ENCODE measurements around the gene SEPHS1.
"Not testable (repeated sequence)": the region's sequence is repeated elsewhere in the genome, so short reads cannot be mapped to it uniquely, and the experiment has no call there.

Gene SEPHS1, protein sequence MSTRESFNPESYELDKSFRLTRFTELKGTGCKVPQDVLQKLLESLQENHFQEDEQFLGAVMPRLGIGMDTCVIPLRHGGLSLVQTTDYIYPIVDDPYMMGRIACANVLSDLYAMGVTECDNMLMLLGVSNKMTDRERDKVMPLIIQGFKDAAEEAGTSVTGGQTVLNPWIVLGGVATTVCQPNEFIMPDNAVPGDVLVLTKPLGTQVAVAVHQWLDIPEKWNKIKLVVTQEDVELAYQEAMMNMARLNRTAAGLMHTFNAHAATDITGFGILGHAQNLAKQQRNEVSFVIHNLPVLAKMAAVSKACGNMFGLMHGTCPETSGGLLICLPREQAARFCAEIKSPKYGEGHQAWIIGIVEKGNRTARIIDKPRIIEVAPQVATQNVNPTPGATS
- 48.2 to 49.8 reads per million in 2 donors for total RNA-seq

DNA sequence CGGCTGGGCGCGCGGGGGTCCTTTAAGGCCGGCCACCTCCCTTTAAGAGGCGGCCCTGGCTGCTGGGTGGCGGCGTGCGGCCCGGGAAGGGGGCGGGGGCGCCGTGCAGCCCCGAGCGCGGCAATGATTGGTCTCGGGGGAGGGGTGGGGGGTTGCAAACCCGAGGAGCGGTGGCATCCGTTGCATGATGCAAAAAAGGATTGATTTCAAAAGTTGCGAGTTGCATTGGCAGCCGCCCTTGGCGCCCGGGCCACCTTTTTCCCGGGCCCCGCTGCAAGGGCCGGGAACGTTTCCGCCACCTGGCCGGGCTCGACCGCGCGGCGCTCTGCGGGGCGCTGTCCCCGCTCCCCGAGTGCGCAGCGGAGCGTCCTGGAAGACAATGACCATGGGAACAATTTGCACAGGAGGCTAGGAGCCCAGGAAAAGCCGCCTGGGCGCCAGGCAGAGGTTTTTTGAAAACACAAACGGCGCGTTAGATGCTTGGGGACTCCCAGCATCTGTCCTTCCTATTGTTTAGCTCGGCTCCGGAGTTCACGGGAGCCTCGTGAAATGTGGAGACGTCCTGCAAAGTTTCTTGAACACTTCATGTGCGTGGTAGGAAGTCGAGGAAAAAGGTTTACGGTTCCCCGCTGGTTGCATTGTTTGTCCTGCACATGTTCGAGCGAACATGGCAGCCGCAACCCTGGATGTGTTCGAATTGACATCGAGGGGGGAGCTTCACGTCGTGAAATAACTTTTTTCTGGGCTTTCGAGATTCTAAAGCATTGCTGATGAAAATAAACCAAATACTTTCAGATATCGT is at the start of gene SEPHS1:
Gene SEPHS1, minus strand, starts transcription at position 78 of the 802 bp plus-strand sequence. CDS start 3,343 bp downstream, outside the sequence.
- DNase-seq: peak; percentile 66

DNA sequence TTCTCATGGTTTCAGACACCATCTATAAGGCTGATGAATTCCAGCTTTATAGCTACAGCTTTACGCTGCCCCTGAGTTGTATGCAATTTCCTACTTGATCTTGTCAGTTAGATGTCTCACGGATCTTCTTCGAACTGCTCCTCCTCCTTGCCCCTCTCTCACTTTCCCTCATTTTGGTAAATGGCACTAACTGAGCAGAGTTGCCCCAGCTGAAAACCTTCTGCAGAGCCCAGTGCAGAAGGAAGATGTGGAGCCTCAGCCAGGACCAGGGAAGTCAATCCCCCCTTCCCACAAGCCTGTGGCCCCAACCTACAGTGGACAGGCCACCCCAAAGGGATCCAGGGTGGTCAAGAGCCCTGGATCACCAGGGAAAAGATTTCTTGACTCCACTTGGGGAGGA is 49.0 kb upstream of the SEPHS1 start:
- DNase-seq: no peak

DNA sequence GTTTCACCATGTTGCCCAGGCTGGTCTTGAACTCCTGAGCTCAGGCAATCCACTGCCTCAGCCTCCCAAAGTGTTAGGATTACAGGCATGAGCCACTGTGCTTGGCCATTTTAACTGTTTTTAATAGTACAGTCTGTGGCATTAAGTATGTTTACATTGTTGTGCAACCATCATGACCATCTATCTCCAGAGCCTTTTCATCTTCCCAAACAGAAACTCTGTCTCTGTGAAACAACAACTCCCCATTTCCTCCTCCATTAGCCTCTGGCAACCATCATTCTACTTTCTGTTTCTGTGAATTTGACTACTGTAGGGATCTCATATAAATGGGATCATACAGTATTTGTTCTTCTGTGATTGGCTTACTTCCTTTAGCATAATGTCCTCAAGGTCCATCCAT is 48.3 kb upstream of the SEPHS1 start:
- DNase-seq: no peak

DNA sequence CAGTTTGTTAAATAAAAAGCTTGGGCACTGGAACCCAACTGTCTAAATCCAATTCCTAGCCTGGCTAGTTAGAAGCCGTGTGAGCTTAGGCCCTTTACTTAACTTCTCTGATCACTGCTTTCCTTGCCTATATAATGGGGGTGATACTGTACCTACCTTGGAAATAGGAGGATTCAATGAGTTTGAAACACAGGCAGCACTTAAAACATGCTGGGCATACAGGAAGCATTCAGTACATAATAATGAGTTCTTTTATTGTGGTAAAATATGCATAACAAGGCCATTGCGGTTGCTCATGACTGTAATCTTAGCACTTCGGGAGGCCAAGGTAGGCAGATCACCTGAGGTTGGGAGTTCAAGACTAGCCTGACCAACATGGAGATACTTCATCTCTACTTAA is 47.4 kb upstream of the SEPHS1 start:
- DNase-seq: no peak

DNA sequence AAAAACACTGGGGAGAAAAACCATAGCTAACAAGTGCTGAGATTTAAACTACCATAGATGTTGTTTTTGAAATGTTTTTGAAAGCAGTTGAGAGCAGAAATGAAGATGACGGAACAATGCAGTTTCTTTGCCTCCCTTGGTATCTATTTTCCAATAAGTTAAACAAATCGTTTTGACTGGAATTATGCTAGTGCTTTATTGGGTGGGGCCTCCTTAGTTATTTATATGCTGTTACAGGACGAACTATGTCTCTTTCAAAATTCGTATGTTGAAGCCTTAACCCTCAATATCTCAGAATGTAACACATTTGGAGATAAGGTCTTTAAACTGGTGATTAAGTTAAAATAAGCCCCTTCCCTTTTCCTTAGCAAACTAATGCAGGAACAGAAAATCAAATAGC is 45.5 kb upstream of the SEPHS1 start:
- no peak for DNase-seq

DNA sequence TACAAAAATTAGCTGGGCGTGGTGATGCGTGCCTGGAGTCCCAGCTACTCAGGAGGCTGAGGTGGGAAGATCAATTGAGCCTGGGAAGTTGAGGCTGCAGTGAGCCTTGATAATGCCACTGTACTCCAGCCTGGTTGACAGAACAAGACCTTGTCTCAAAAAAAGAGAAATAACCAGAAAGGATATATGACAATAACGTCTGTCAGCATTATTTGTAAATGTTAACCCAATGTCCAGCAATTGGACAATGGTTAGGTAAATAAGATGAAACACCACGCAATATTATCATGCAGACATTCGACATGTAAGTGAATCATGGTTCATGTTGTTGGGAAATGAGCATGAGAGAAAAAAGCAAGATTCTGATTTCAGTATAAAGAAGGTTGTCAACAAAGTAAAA is 44.6 kb upstream of the SEPHS1 start:
- no peak for DNase-seq

DNA sequence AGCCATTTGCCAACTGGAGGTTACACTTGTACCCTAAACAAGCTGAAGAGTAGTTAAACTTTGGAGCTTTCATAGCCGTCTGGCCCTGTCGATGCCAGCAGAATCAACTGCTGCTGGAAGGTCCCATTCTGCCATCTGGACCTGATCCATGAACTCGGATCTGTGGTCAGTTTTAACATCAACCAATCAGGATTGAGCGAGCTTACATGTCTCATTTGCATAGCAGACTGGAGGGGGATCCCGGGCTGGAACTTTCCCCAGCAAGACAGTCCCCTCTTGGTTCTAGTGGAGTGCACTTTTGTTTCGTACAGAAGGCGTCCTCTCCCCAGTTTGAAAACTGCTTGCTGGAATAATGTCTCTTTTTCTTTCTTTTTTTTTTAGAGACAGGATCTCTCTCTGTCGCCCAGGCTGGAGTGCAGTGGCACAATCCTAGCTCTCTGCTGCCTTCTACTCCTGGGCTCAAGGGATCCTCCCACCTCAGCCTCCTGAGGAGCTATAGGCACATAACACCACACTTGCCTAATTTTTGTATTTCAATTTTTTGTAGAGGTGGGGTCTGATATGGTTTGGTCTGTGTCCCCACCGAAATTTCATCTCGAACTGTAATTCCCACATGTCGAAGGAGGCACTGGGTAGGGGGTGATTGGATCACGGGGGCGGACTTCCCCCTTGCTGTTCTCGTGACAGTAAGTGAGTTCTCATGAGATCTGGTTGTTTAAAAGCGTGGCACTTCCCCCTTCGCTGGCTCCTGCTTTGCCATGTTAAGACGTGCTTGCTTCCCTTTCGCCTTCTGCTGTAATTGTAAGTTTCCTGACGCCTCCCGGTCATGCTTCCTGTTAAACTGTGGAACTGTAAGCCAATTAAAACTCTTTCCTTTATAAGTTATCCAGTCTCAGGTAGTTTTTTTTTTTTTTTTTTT is 42.8 kb upstream of the SEPHS1 start:
- no peak for DNase-seq

DNA sequence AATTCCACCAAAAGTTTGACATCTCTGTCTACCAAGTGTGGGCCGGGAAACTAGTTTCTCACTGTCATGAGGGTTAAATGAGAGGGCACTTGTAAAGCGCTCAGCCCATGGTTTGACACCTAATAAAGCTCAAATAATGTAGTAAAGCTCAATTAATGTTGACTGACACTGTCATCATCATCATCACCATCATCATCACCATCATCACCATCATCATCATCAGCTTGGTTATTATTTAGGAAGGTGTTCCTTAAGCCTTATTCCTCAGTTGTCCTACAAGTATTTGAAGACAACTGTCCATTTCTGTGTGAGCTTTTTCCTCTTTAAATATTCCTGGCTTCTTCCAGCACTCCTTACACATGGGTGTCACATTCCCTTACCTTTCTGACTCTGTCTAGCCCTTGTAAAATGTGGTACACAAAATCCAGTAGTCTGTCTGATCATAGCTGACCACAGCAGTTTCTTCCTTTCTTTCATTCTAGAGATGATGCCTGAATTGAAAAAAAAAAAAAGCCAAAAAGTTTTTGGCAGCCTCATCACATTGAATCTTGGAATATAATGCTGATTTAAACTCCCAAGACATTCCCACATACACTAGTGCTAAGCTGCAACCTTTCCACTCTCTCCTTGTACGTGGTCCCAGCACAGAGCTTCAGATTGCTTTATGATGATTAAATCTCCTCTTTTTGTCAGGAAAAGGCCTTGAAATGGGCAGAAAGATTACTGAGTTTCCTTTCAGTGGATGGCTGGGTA is 40.6 kb upstream of the SEPHS1 start:
- no peak for DNase-seq

DNA sequence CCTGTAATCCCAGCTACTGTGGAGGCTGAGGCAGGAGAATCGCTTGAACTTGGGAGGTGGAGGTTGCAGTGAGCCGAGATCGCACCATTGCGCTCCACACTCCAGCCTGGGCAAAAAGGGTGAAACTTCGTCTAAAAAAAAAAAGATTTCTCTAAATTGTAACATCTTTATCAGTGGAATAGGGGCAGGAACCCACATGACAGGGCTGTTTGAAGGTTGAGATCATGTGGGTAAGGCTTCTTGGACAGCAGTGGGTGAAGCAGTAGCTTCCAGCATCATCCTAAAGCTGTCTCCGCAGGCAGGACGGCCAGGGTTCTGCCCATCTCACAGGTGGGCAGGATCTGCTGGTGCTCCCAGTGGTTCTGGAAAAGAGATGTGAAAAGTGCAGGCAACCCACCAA is 37.9 kb upstream of the SEPHS1 start:
- DNase-seq: no peak

DNA sequence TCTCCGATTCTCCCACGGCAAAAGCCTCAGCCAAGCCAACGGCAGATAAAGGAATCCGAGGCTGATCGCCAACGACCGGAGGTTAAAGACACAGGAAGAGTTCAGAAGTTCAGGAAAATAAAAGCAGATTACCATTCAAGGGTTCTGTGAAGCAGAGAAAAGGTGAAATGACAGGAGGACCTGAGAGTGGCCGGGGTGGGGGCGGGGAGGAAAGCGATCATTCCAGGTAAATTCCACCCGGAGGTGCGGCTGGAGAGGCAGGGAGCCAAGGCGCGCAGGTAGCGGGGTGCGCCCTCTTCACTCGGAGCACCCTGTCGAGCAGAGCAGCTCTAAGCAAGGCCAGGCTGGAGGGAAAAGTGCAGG is 35.3 kb upstream of the SEPHS1 start:
- DNase-seq: no peak

DNA sequence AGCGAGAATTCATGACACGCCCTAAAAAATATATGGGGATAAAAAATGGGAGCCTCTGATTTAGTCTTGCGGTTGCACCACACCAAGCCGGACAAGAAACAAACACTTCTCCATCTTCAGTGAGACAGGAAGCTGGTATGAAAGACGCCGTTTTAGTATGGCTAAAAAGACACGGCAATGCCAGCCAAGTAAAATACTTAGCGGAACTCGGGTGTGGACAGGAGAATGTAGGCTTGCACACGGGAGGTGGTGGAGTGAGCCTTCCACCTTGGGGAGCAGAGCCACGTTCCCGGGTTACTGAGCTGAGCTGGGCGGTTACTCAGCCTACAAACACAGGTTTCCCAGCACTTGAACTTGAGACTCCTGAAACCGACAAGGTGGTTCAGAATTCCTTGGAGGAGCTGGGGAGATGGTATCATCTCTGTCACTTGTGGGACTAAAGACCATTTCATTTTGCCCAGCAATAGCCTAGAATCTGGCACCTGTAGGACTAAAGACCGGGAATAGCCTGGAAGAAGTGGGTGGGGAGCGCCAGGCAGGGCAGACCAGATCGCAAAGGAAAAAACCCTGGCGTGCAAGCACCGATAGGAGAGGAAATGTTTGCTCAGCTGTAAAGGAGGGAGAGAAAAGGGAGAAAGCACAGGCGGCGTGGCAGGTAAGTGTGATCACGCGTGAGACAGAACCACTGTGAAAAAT is 34.8 kb upstream of the SEPHS1 start:
- DNase-seq: no peak

DNA sequence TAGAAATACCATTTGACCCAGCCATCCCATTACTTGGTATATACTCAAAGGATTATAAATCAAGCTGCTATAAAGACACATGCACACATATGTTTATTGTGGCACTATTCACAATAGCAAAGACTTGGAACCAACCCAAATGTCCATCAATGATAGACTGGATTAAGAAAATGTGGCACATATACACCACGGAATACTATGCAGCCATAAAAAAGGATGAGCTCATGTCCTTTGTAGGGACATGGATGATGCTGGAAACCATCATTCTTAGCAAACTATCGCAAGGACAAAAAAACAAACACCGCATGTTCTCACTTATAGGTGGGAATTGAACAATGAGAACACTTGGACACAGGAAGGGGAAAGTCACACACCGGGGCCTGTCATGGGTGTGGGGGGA is 31.0 kb upstream of the SEPHS1 start:
- not testable (repeated sequence) for DNase-seq

DNA sequence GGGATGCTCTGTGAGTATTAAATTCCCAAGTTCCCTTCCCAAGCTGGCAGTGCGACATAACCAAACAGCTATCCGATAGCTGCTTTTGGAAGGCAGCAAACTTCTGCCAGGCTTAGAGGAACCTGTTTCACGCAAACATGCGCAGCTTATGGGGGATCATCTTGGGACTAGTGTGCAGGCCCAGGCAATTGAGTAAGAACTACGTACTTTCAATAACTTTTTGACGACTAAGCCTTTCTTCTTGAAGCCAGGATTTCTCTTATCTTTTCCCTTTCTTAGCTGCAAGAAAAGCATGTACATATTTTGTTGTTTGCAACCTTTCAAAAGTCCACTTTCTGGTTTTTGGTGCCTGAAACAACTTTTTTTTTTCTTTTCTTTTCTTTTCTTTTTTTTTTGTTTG is 28.7 kb upstream of the SEPHS1 start:
- DNase-seq: no peak

DNA sequence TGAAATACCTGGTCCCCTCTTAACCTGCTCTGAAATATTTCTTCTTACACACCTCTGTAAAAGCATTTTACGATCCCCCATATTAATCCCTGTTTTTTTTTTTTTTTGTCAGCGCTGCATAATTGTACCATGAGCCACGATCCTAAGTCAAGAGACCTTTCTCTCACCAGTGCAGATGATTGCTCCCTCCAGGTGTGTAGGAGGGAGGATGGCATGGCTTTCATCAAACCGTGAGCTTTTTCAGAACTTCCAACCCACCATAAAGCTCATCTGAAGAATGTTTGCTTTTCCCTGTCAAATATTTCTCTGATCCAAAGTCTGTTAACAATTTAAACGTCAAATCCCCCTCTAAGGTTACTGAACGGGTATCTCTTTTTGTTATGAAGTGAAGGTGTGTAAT is 28.2 kb upstream of the SEPHS1 start:
- no peak for DNase-seq

DNA sequence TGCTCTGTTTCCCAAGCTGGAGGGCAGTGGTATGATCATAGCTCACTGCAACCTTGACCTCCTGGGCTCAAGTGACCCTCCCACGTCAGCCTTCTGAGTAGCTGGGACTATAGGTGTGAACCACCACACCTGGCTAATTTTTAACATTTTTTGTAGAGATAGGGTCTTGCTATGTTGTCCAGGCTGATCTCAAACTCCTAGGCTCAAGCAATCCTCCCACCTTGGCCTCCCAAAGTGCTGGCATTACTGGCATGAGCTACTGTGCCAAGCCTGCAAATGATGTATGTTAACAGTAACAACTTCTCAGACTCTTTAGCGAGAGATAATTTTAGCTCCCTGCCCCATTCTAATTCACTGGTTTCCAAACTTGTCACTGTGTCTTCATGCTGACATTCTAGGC is 27.7 kb upstream of the SEPHS1 start:
- no peak for DNase-seq

DNA sequence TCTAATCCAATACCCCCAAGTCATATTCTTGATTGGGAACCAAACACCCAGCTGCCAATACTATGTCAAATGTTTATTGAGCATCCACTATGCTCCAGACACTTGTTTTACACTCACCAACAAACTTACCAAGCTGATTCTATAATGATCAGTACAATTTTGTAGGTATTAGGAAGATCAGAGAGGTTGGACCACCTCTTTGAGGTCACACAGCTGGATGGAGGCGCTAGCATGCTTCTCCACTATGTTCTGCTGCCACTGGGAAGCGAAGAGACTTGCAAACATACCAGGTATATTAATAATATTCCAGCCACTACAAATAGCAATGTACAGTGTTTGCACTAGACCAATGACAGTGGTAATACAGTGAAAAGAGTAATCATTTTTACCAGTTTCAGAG is 25.6 kb upstream of the SEPHS1 start:
- no peak for DNase-seq

DNA sequence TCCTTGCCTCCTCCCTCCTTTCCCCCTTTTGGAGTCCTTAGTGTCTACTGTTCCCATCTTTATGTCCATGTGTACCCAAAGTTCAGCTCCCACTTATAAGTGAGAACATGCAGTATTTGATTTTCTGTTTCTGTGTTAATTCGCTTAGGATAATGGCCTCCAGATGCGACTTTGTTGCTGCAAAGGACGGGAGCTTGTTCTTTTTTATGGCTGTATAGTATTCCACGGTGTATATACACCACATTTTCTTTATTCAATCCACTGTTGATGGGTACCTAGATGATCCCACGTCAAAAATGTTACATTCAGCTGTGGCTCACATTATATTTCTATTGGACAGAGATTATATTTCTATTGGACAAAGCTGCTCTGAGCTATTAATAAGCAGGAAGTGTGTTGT is 24.4 kb upstream of the SEPHS1 start:
- no peak for DNase-seq

DNA sequence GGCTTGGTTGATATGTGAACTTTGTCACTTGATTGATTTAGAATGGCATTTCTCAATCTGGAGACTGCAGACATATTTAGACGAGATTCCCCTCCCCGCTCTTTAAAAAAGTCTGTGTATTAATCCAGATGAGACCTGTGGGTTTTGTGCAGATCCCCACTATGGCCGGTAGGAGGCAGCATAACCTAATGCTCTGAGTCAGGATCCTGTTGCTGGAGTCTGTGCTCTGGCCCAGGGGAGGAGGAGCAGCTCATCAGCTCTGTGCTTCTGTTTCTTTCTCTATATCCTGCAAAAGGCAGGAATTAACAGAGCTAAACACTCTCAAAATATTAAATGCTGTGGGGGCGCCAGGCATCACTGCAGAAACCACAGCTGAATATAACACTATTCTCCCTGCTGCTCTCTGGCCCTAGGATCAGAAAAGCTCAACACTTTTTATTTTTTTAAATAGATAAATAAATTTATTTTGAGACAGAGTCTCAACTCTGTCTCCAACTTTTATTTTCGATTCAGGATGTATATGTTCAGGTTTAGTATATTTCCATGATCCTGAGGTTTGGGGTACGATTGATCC is 23.9 kb upstream of the SEPHS1 start:
- DNase-seq: no peak

DNA sequence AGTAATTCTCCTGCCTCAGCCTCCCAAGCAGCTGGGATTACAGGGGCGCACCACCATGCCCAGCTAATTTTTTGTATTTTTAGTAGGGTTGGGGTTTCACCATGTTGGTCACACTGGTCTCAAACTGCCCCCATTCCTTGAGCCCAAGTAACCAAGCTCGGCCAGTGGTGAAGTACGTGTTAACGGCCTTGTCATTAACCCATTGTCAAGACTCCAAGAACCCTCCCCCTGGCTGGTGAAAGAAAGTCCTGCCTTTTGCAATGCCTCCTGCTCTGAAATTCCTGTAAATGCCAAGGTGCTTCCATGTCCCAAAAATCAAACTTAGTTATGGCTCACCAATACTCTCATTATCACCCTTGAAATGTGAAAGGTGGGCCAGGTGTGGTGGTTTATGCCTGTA is 18.8 kb upstream of the SEPHS1 start:
- no peak for DNase-seq

DNA sequence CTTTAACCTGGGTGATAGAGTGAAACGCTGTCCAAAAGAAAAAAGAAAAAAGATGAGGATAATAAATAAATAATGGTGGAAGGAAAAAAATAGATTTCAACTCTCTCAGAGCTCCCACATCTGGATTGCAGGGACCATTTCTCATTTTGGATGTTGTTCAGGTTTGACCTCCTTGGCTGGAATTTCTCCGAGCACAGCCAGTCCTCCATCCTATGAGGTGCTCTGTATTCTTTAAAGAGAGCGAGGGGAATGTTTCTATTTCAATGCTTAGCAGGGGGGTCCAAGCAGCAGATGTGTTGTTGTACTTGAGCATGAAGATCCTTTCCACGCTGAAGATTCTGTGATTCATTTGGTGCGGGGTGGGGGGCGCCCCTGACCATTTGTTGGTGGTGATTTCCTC is 17.7 kb upstream of the SEPHS1 start:
- no peak for DNase-seq

DNA sequence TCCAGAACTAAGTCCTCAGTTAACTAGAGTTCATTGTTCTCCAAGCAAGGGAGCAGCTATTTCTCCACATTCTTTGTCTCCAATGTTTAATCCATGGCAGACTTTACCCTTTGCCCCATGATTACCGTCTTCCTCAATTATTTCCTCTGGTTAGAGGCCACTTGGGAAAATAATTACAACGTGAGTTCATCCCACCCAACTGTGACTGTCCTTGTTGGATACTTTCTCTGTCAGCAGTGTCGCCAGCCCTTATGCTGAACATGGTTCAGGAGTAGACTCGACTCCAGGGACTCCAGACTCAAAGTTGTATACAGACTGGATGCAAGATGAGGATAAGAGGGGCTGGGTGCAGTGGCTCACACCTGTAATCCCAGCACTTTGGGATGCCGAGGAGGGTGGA is 17.1 kb upstream of the SEPHS1 start:
- no peak for DNase-seq
